Measurements from ENCODE around the gene ETFA. TPM values are rescaled to one million over a fixed set of nuclear protein-coding genes. Genes with fewer than 3 reads are reported as not detected.

The ETFA gene
- total RNA-seq, 3 donors from 2014 or later (not counting 1 experiment from before 2014, with no cell fraction given): 71.9 to 93.1 (median 79.8) TPM

- Histone ChIP-seq H3K36me3 (ENCODE audit: control insufficient read depth, insufficient read depth, low read length) (peaks cover 26% of the 10 kb centered on the region), H3K27me3 (ENCODE audit: control insufficient read depth, insufficient read depth, low read length) (no peaks in the 10 kb centered on the region), H3K27ac (ENCODE audit: low read length) (no peak overlapping the region), H3K4me1 (ENCODE audit: control insufficient read depth, insufficient read depth, low read length) (peaks cover 4% of the 10 kb centered on the region), H3K9me3 (ENCODE audit: control insufficient read depth, insufficient read depth, low read length) (no peaks in the 10 kb centered on the region), H3K4me3 (ENCODE audit: low read length) (no peak overlapping the region)
- no peak for DNase-seq
- Mint-ChIP-seq H3K36me3 (no peaks in the 10 kb centered on the region), H3K4me3 (no peak overlapping the region), H3K9me3 (no peaks in the 10 kb centered on the region), H3K4me1 (peaks cover 19 to 35% of the 10 kb centered on the region in 2 donors), H3K27ac (no peak overlapping the region), H3K27me3 (ENCODE audit: low read depth in 2 of 2) (no peaks in the 10 kb centered on the region)
- WGBS (ENCODE audit: insufficient coverage): 96% methylated on average over 3 of the region's 5 CpGs
- no peak for ATAC-seq
- TF ChIP-seq CTCF (IDR thresholded peaks at IDR 0.05): no peak
- intact Hi-C loops (cut with micrococcal nuclease): no loop called here
These were observed 93.4 kb downstream of the ETFA start for GRCh38 chr15:76217882-76218217.

- no peaks in the 10 kb centered on the region for H3K36me3 Mint-ChIP-seq
- H3K27ac Mint-ChIP-seq: peak overlapping the region in 1 of 2 donors; percentile 75
- no peaks in the 10 kb centered on the region for H3K27me3 ChIP-seq (ENCODE audit: control insufficient read depth, insufficient read depth, low read length)
- DNase-seq (no peak), ATAC-seq (peak in 1 of 3 donors; percentile 28)
- TF ChIP-seq CTCF (IDR thresholded peaks at IDR 0.05): no peak
- H3K27me3 Mint-ChIP-seq (ENCODE audit: low read depth in 2 of 2): no peaks in the 10 kb centered on the region
- intact Hi-C loops (cut with micrococcal nuclease): no loop called here
- no peaks in the 10 kb centered on the region for H3K9me3 ChIP-seq (ENCODE audit: control insufficient read depth, insufficient read depth, low read length)
- 73% methylated on average over 7 of the region's 7 CpGs for WGBS (ENCODE audit: insufficient coverage)
- H3K27ac ChIP-seq (ENCODE audit: low read length): no peak overlapping the region
- peaks cover 19 to 35% of the 10 kb centered on the region in 2 donors for H3K4me1 Mint-ChIP-seq
- H3K4me3 ChIP-seq (ENCODE audit: low read length): no peak overlapping the region
- no peaks in the 10 kb centered on the region for H3K9me3 Mint-ChIP-seq
- H3K4me3 Mint-ChIP-seq: no peak overlapping the region
- peaks cover 30% of the 10 kb centered on the region for H3K36me3 ChIP-seq (ENCODE audit: control insufficient read depth, insufficient read depth, low read length)
- peaks cover 4% of the 10 kb centered on the region for H3K4me1 ChIP-seq (ENCODE audit: control insufficient read depth, insufficient read depth, low read length)
These were observed 94.0 kb downstream of the ETFA start for GRCh38 chr15:76217029-76217881.

- no peaks in the 10 kb centered on the region for H3K27me3 ChIP-seq (ENCODE audit: control insufficient read depth, insufficient read depth, low read length)
- H3K27ac ChIP-seq (ENCODE audit: low read length): no peak overlapping the region
- no peak overlapping the region for H3K4me3 Mint-ChIP-seq
- no peaks in the 10 kb centered on the region for H3K9me3 ChIP-seq (ENCODE audit: control insufficient read depth, insufficient read depth, low read length)
- DNase-seq: no peak
- 100% methylated on average over 1 of the region's 1 CpG for WGBS (ENCODE audit: insufficient coverage)
- H3K27ac Mint-ChIP-seq: peak overlapping the region; percentile 4 to 64
- no peaks in the 10 kb centered on the region for H3K27me3 Mint-ChIP-seq (ENCODE audit: low read depth in 2 of 2)
- no peak for TF ChIP-seq CTCF (IDR thresholded peaks at IDR 0.05)
- H3K4me3 ChIP-seq (ENCODE audit: low read length): no peak overlapping the region
- no peak for ATAC-seq
- peaks cover 40% of the 10 kb centered on the region for H3K36me3 ChIP-seq (ENCODE audit: control insufficient read depth, insufficient read depth, low read length)
- no peaks in the 10 kb centered on the region for H3K9me3 Mint-ChIP-seq
- H3K4me1 ChIP-seq (ENCODE audit: control insufficient read depth, insufficient read depth, low read length): peaks cover 4% of the 10 kb centered on the region
- peaks cover 19 to 26% of the 10 kb centered on the region in 2 donors for H3K4me1 Mint-ChIP-seq
- intact Hi-C loops (cut with micrococcal nuclease): no loop called here
- H3K36me3 Mint-ChIP-seq: no peaks in the 10 kb centered on the region
These were observed 95.6 kb downstream of the ETFA start for GRCh38 chr15:76215634-76216033.
